ENCODE results near the gene RSU1. TPM values are rescaled to one million over a fixed set of nuclear protein-coding genes. Genes with fewer than 3 reads are reported as not detected.

The RSU1 gene
- total and polyA plus RNA-seq, 10 of the 15 experiments (the other 5 are each of a cell fraction or from before 2014, with no cell fraction given), result 49.2 to 139 (median 81.3) TPM

DNA sequence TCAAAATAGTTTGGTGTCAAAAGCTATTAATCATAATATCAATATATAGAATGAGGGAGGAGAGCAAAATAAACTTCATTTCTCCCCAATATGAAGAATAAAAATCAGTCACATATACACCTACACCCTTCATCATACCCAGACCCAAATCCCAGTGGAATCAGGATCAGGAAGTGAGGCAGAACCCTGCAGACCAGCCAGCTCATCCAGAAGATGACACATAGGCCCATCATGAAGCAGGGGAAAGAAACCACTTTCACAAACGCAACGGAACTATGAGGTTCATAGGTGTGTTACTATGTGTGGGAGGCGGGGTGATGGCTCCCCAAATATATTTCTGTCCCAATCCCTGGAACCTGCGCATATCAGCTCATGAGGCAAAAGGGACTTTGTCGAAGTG, 89.0 kb downstream of the RSU1 start:
- no peak for FAIRE-seq
- CTCF ChIA-PET, result interaction anchor here (1.6 kb wide), 1 partner anchor 20 kb away, joined by 3 read pairs; no protein-coding TSS in a partner anchor
- 96% methylated on average over 5 of the region's 5 CpGs for WGBS (ENCODE audit: insufficient coverage, insufficient replicate concordance, low lambda C conversion rate, missing lambda C conversion rate)
- Histone ChIP-seq H3K4me1 (ENCODE audit: control insufficient read depth, insufficient read depth, low read length) (no peaks in the 10 kb centered on the region), H3K4me2 (ENCODE audit: control insufficient read depth, insufficient read depth) (no peak overlapping the region), H3K36me3 (ENCODE audit: control insufficient read depth in 2 of 2, insufficient read depth in 2 of 2, low read length in 1 of 2) (peaks cover 0 to 6% of the 10 kb centered on the region in 2 experiments; a peak in 2 of 4 replicates), H3K27ac (ENCODE audit: control insufficient read depth, insufficient read depth) (no peak overlapping the region), H3K79me2 (ENCODE audit: control insufficient read depth, insufficient read depth, low read length) (no peaks in the 10 kb centered on the region), H3K9ac (ENCODE audit: control insufficient read depth, insufficient read depth, low read length) (no peak overlapping the region), H3K27me3 (replicated peaks in 1 of 2; ENCODE audit: control insufficient read depth in 2 of 2, insufficient read depth in 2 of 2, low read length in 1 of 2) (no peaks in the 10 kb centered on the region), H3K9me3 (replicated peaks; ENCODE audit: control insufficient read depth, insufficient read depth, low read length) (no peaks in the 10 kb centered on the region), H2AFZ (ENCODE audit: control insufficient read depth, low read depth, low read length) (no peak overlapping the region), H4K20me1 (ENCODE audit: control insufficient read depth, insufficient read depth) (no peaks in the 10 kb centered on the region), H3K4me3 (no peak overlapping the region)
- RAD21 ChIA-PET (ENCODE audit: unreplicated experiment), result no interaction called here
- TF ChIP-seq HDAC6 (IDR thresholded peaks at IDR 0.05; ENCODE audit: unreplicated experiment) (no peak), ELK1 (IDR thresholded peaks at IDR 0.05; ENCODE audit: low read depth, low read length) (no peak), NBN (IDR thresholded peaks at IDR 0.05) (no peak), TCF7 (IDR thresholded peaks at IDR 0.05; ENCODE audit: borderline replicate concordance) (no peak), SREBF2 (IDR thresholded peaks at IDR 0.05; ENCODE audit: low read length) (no peak), HDGF (IDR thresholded peaks at IDR 0.05) (no peak), MYC (IDR thresholded peaks at IDR 0.05; ENCODE audit: insufficient read depth, insufficient read length, insufficient replicate concordance, low read length, severe bottlenecking) (no peak), CBX5 (IDR thresholded peaks at IDR 0.05; ENCODE audit: low read depth) (no peak), JUND (IDR thresholded peaks at IDR 0.05; ENCODE audit: low read depth, low read length) (no peak)
- in situ Hi-C loops (cut with MboI), result no loop called here
- no peak for ATAC-seq
- no peak for DNase-seq (ENCODE audit: low read depth, low spot score)
- SMC1A ChIA-PET (ENCODE audit: uncharacterized antibody, unreplicated experiment), result no interaction called here
- POLR2A ChIA-PET, result no interaction called here
- no TSS peak for BruUV-seq (replicated peaks)
- intact Hi-C loops (cut with micrococcal nuclease; ENCODE audit: unreplicated experiment), result no loop called here
